Neuronal stem cell (in vitro differentiated cells): ENCODE data around the gene TAF12.
"Not testable (repeated sequence)": the region's sequence is repeated elsewhere in the genome, so short reads cannot be mapped to it uniquely, and the experiment has no call there.

Source experiments
- DNase-seq: peaks from one replicate; pipeline ENCODE4 v3.0.0-alpha.2; 2013; ENCODE audit warnings: low spot score
- H2AFZ ChIP-seq: one replicate; pipeline ENCODE4 v1.6.1; 2013; ENCODE audit warnings: mild to moderate bottlenecking, low read length, inconsistent platforms
- H2AK5ac ChIP-seq: 2 replicates; pipeline ENCODE4 v1.6.1; 2013; ENCODE audit warnings: low read depth, mild to moderate bottlenecking, inconsistent platforms, low read length, moderate library complexity, mixed read lengths
- H2BK120ac ChIP-seq: 2 replicates; pipeline ENCODE4 v1.6.1; 2013; ENCODE audit warnings: low read depth, mild to moderate bottlenecking, inconsistent platforms, low read length, moderate library complexity, mixed read lengths
- H2BK12ac ChIP-seq: one replicate; pipeline ENCODE4 v1.6.1; 2013; ENCODE audit warnings: low read length, inconsistent platforms
- H2BK15ac ChIP-seq: 2 replicates; pipeline ENCODE4 v1.6.1; 2013; ENCODE audit warnings: mild to moderate bottlenecking, low read length, inconsistent platforms, mixed read lengths
- H2BK5ac ChIP-seq: one replicate; pipeline ENCODE4 v1.6.1; 2013; ENCODE audit warnings: inconsistent platforms, mild to moderate bottlenecking, low read length, moderate library complexity
- H3K14ac ChIP-seq: one replicate; pipeline ENCODE4 v1.6.1; 2013; ENCODE audit warnings: low read length, inconsistent platforms
- H3K18ac ChIP-seq: 2 replicates; pipeline ENCODE4 v1.6.1; 2013; ENCODE audit warnings: low read length, inconsistent platforms
- H3K23ac ChIP-seq: 2 replicates; pipeline ENCODE4 v1.6.1; 2013; ENCODE audit warnings: low read depth, mild to moderate bottlenecking, mixed read lengths, low read length, inconsistent platforms; ENCODE audit not compliant: poor library complexity
- H3K27ac ChIP-seq: replicated peaks from 3 replicates; pipeline ENCODE4 v1.5.1; 2013; ENCODE audit warnings: low read length, inconsistent platforms
- H3K27me3 ChIP-seq, 3 experiments: 2 replicates each; pipeline ENCODE4 v1.6.1; 2013; ENCODE audit warnings: low read length in 3 of 3, mild to moderate bottlenecking in 2 of 3, inconsistent platforms in 1 of 3, low read depth in 1 of 3, mixed read lengths in 1 of 3, moderate library complexity in 1 of 3; ENCODE audit not compliant: control insufficient read depth in 3 of 3, insufficient read depth in 3 of 3
- H3K36me3 ChIP-seq, 2 donors: replicated peaks in 1 of 2; 2 replicates each; pipeline ENCODE4 v1.6.1; 2013; ENCODE audit warnings: low read length in 2 of 2; ENCODE audit not compliant: control insufficient read depth in 2 of 2, insufficient read depth in 2 of 2
- H3K4ac ChIP-seq: 2 replicates; pipeline ENCODE4 v1.6.1; 2013; ENCODE audit warnings: inconsistent platforms, mild to moderate bottlenecking, low read length, moderate library complexity
- H3K4me1 ChIP-seq, 2 donors: 1 replicate in 1 of 2; 2 replicates in 1 of 2; pipeline ENCODE4 v1.6.1; 2013; ENCODE audit warnings: low read length in 2 of 2, low read depth in 1 of 2; ENCODE audit not compliant: control insufficient read depth in 2 of 2, insufficient read depth in 1 of 2
- H3K4me2 ChIP-seq: one replicate; pipeline ENCODE4 v1.6.1; 2013; ENCODE audit warnings: mild to moderate bottlenecking, low read length, inconsistent platforms; ENCODE audit not compliant: insufficient read depth, poor library complexity, severe bottlenecking
- H3K4me3 ChIP-seq, 2 donors: 2 replicates each; pipeline ENCODE4 v1.5.1; 2013; ENCODE audit warnings: low read length in 2 of 2, mild to moderate bottlenecking in 2 of 2, inconsistent platforms in 1 of 2, moderate library complexity in 1 of 2
- H3K79me1 ChIP-seq: one replicate; pipeline ENCODE4 v1.6.1; 2013; ENCODE audit warnings: low read depth, mild to moderate bottlenecking, inconsistent platforms, low read length, moderate library complexity
- H3K9ac ChIP-seq: one replicate; pipeline ENCODE4 v1.6.1; 2013; ENCODE audit warnings: mild to moderate bottlenecking, low read depth, low read length, inconsistent platforms; ENCODE audit not compliant: poor library complexity
- H3K9me3 ChIP-seq, 2 donors: replicated peaks in 1 of 2; 2 replicates each; pipeline versions ENCODE3 to v1.6.1; 2013; ENCODE audit warnings: low read length in 2 of 2, mild to moderate bottlenecking in 2 of 2, inconsistent platforms in 1 of 2, low read depth in 1 of 2, mixed read lengths in 1 of 2, moderate library complexity in 1 of 2; ENCODE audit not compliant: control insufficient read depth in 2 of 2, insufficient read depth in 1 of 2
- H4K8ac ChIP-seq: one replicate; pipeline ENCODE4 v1.6.1; 2013; ENCODE audit warnings: low read depth, mild to moderate bottlenecking, inconsistent platforms, low read length, moderate library complexity
- H4K91ac ChIP-seq: one replicate; pipeline ENCODE4 v1.6.1; 2013; ENCODE audit warnings: low read length, low read depth, mild to moderate bottlenecking, inconsistent platforms; ENCODE audit not compliant: poor library complexity
- WGBS, 2 donors: extraction: QIAGEN DNeasy Blood & Tissue Kit; methylation state at CpG; one replicate each; pipeline ENCODE4 v1.1.7; 2013; ENCODE audit warnings: missing lambda C conversion rate in 2 of 2, mixed read lengths in 1 of 2; ENCODE audit not compliant: insufficient read length in 2 of 2, insufficient replicate concordance in 1 of 2; ENCODE audit errors: extremely low coverage in 2 of 2; 5-methylcytosine and 5-hydroxymethylcytosine counted together

Gene TAF12

DNA sequence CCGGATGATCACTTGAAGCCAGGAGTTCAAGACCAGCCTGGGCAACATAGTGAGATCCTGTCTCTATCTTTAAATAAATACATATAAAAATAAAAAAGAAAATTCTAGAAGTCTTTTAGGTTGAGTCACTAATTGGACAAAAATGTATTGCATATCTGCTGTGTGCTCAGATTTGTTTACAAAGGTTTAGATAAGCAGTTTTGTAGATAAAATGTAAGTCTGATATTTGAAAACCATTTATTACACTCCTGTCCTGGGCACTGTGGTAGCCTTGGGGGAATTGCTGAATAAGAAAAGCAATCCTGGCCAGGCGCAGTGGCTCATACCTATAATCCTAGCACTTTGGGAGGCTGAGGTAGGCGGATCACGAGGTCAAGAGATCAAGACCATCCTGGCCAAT, 37.3 kb upstream of the TAF12 start:
- Histone ChIP-seq H3K14ac (no peak overlapping the region), H2BK12ac (no peak overlapping the region), H4K91ac (no peak overlapping the region), H3K36me3 (peaks cover 0 to 35% of the 10 kb centered on the region in 2 donors), H3K4ac (no peak overlapping the region), H3K23ac (no peak overlapping the region), H3K79me1 (no peaks in the 10 kb centered on the region), H2AK5ac (no peak overlapping the region), H3K4me1 (no peaks in the 10 kb centered on the region), H3K9ac (no peak overlapping the region), H3K9me3 (no peaks in the 10 kb centered on the region), H2AFZ (no peak overlapping the region), H3K4me2 (no peak overlapping the region), H3K18ac (no peak overlapping the region), H2BK5ac (no peak overlapping the region), H2BK15ac (no peak overlapping the region), H3K27ac (no peak overlapping the region), H3K4me3 (no peak overlapping the region), H4K8ac (no peak overlapping the region), H3K27me3 (no peaks in the 10 kb centered on the region), H2BK120ac (no peak overlapping the region)
- DNase-seq = no peak
- WGBS, 2 donors = no CpG with 5 or more reads among the region's 4 CpGs

- Histone ChIP-seq H3K14ac (no peak overlapping the region), H3K18ac (no peak overlapping the region), H4K8ac (no peak overlapping the region), H3K9me3 (no peaks in the 10 kb centered on the region), H3K9ac (no peak overlapping the region), H3K27ac (no peak overlapping the region), H2BK5ac (no peak overlapping the region), H2BK15ac (no peak overlapping the region), H3K27me3 (no peaks in the 10 kb centered on the region), H4K91ac (no peak overlapping the region), H3K79me1 (no peaks in the 10 kb centered on the region), H3K4me1 (no peaks in the 10 kb centered on the region), H2AK5ac (no peak overlapping the region), H3K4ac (no peak overlapping the region), H2BK120ac (no peak overlapping the region), H2BK12ac (no peak overlapping the region), H3K36me3 (peaks cover 0 to 1% of the 10 kb centered on the region in 2 donors), H3K4me2 (no peak overlapping the region), H2AFZ (no peak overlapping the region), H3K23ac (no peak overlapping the region), H3K4me3 (no peak overlapping the region)
- no peak for DNase-seq
Measured at GRCh38 chr1:28675924-28676257, 33.0 kb upstream of the TAF12 start.

DNA sequence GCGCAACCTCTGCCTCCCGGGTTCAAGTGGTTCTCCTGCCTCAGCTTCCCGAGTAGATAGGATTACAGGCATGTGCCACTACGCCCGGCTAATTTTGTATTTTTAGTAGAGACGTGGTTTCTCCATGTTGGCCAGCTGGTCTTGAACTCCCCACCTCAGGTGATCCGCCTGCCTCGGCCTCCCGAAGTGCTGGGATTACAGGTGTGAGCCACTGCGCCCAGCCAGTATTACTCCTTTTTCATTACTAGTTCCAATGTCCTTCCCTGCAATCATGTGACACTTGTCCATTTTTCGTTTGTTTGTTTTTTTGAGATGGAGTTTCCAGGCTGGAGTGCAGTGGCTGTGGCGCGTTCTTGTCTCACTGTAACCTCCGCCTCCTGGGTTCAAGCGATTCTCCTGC, 30.1 kb upstream of the TAF12 start:
- not testable (repeated sequence) for H3K4me2 ChIP-seq

DNA sequence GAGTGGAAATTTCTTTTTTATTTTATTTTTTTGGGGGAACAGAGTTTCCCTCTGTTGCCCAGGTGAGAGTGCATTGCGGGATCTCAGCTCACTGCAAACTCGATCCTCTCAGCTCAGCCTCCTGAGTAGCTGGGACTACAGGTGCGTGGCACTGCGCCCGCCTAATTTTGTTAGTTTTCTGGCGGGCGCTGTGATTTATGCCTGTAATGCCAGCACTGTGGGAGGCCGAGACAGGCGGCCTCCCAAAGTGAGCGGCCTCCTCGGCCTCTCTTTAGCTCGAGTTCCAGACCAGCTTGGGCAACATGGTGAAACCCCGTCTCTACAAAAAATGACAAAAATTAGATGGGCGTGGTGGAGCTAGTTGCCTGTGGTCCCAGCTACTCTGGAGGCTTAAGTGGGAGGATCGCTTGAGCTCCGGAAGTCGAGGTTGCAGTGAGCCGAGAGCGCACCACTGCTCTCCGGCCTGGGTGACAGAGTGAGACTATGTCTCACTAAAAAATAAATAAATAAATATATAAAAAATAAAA, 28.4 kb upstream of the TAF12 start:
- Histone ChIP-seq H3K23ac (no peak overlapping the region), H3K79me1 (no peaks in the 10 kb centered on the region), H3K4me2 (no peak overlapping the region), H3K9me3 (no peaks in the 10 kb centered on the region), H2AFZ (no peak overlapping the region), H4K8ac (no peak overlapping the region), H2BK120ac (no peak overlapping the region), H3K14ac (no peak overlapping the region), H4K91ac (no peak overlapping the region), H3K27ac (no peak overlapping the region), H2BK15ac (no peak overlapping the region), H3K36me3 (no peaks in the 10 kb centered on the region), H3K27me3 (no peaks in the 10 kb centered on the region), H3K4me1 (peaks cover 0 to 5% of the 10 kb centered on the region in 2 donors), H2BK5ac (no peak overlapping the region), H3K4me3 (no peak overlapping the region), H3K4ac (no peak overlapping the region), H2BK12ac (no peak overlapping the region), H2AK5ac (no peak overlapping the region), H3K9ac (no peak overlapping the region), H3K18ac (no peak overlapping the region)
- no peak for DNase-seq
- WGBS, 2 donors = no CpG with 5 or more reads among the region's 20 CpGs

More for the DNA sequence above, 30.1 kb upstream of the TAF12 start:
- H2BK5ac ChIP-seq, H2BK15ac ChIP-seq, H3K27me3 ChIP-seq, H3K23ac ChIP-seq, DNase-seq, H3K4ac ChIP-seq, H3K9me3 ChIP-seq, H3K9ac ChIP-seq, H2BK12ac ChIP-seq, H3K14ac ChIP-seq, H2BK120ac ChIP-seq, H4K91ac ChIP-seq, H2AFZ ChIP-seq, H4K8ac ChIP-seq, H3K4me3 ChIP-seq, H3K36me3 ChIP-seq, H2AK5ac ChIP-seq, H3K27ac ChIP-seq, H3K4me1 ChIP-seq, H3K79me1 ChIP-seq, H3K18ac ChIP-seq: not testable (repeated sequence)
- WGBS, 2 donors = no CpG with 5 or more reads among the region's 15 CpGs
